K562 (cell line): Measurements from ENCODE around the gene KLRF2.

Source experiments
- POLR2AphosphoS5 ChIP-seq: IDR thresholded peaks from 2 replicates; pipeline ENCODE4 v1.6.1; 2011; ENCODE audit warnings: mild to moderate bottlenecking, low read depth, low read length, moderate library complexity; ENCODE audit not compliant: control insufficient read depth, insufficient read depth
- SMC3 ChIP-seq: conservative IDR thresholded peaks from 2 replicates; pipeline ENCODE4 v1.6.1; 2011; ENCODE audit warnings: low read depth, low read length, improper control_type of control experiment; ENCODE audit not compliant: insufficient read depth
- ZNF384 ChIP-seq: IDR thresholded peaks from 2 replicates; pipeline ENCODE4 v1.6.1; 2012; ENCODE audit warnings: low read depth, low read length, improper control_type of control experiment

GRCh38 chr12:9870286-9870866 is 10.9 kb upstream of the KLRF2 start:
- TF ChIP-seq POLR2AphosphoS5 (no peak), ZNF384 (no peak), SMC3 (no peak)
